GM18511 (cell line): ENCODE measurements around the gene METTL25.

ENCODE experiments used
- ATAC-seq: cut with Tn5 transposase; IDR thresholded peaks from one replicate; pipeline ENCODE4 v1.9.1; 2021; ENCODE audit warnings: mild to moderate bottlenecking, moderate library complexity; ENCODE audit not compliant: unreplicated experiment

The METTL25 gene

GRCh38 chr12:82523996-82524395, 165.7 kb downstream of the METTL25 start:
- peak; percentile 85 for ATAC-seq

GRCh38 chr12:82524641-82525040, 166.3 kb downstream of the METTL25 start:
- ATAC-seq, result no peak

- no peak for ATAC-seq
Observed at GRCh38 chr12:82525616-82526015, 167.3 kb downstream of the METTL25 start.

- peak; percentile 42 for ATAC-seq
Observed at GRCh38 chr12:82527165-82527780, 168.9 kb downstream of the METTL25 start.
